ENCODE measurements around the gene DSCAML1. TPM values are rescaled to one million over a fixed set of nuclear protein-coding genes. Genes with fewer than 3 reads are reported as not detected.

Gene DSCAML1
- total and polyA plus RNA-seq, 9 of the 15 experiments (the other 6 are each of a cell fraction or from before 2014, with no cell fraction given): not detected

- TF ChIP-seq CHD7 (IDR thresholded peaks at IDR 0.05; ENCODE audit: low read depth, low read length): no peak
- TF ChIP-seq MTA2 (IDR thresholded peaks at IDR 0.05; ENCODE audit: low read depth): no peak
- no peak for TF ChIP-seq TEAD2 (tag; IDR thresholded peaks at IDR 0.05)
- no peak for TF ChIP-seq NONO (IDR thresholded peaks at IDR 0.05; ENCODE audit: low read depth in 2 of 2, low read length in 1 of 2)
- no peak for TF ChIP-seq SIX5 (IDR thresholded peaks at IDR 0.05; ENCODE audit: borderline replicate concordance in 1 of 2, insufficient read depth in 1 of 2, low read depth in 1 of 2, low read length in 2 of 2)
- no peak for TF ChIP-seq NCOA2 (IDR thresholded peaks at IDR 0.05; ENCODE audit: partially characterized antibody in 2 of 2)
Measured at GRCh38 chr11:117417342-117417741, 379.7 kb downstream of the DSCAML1 start (continued).

All from K562 (cell line).